Keratinocyte (primary cell): Measurements from ENCODE around the gene SOWAHB. TPM values are rescaled to one million over a fixed set of nuclear protein-coding genes. Genes with fewer than 3 reads are reported as not detected.

Experiments
- DNase-seq: peaks from one replicate; pipeline ENCODE4 v3.0.0-alpha.2; 2011; ENCODE audit warnings: low read depth, missing footprints, low spot score
- FAIRE-seq: peaks from 2 replicates; lab custom pipeline; 2011; peaks lifted over from hg19 to GRCh38; lab: Jason Lieb, UNC
- H2AFZ ChIP-seq: 2 replicates; pipeline ENCODE4 v1.6.0; 2012; ENCODE audit warnings: low read length, control low read depth, inconsistent platforms; ENCODE audit not compliant: control insufficient read depth
- H3K27ac ChIP-seq: 2 replicates; pipeline ENCODE4 v1.5.1; 2011; ENCODE audit warnings: low read length; ENCODE audit not compliant: control insufficient read depth, insufficient read depth
- H3K27me3 ChIP-seq: 3 replicates; pipeline ENCODE4 v1.6.0; 2011; ENCODE audit warnings: low read length; ENCODE audit not compliant: control insufficient read depth, insufficient read depth; ENCODE audit errors: extremely low read depth
- H3K36me3 ChIP-seq, 2 experiments: 2 replicates in 1 of 2; 3 replicates in 1 of 2; pipeline ENCODE4 v1.5.1; 2011; ENCODE audit warnings: low read length in 2 of 2, mild to moderate bottlenecking in 1 of 2; ENCODE audit not compliant: control insufficient read depth in 2 of 2, insufficient read depth in 2 of 2; ENCODE audit errors: extremely low read depth in 1 of 2
- H3K4me1 ChIP-seq: 3 replicates; pipeline ENCODE4 v1.5.1; 2011; ENCODE audit warnings: low read length; ENCODE audit not compliant: control insufficient read depth, insufficient read depth; ENCODE audit errors: extremely low read depth
- H3K4me2 ChIP-seq: 3 replicates; pipeline ENCODE4 v1.6.0; 2011; ENCODE audit warnings: low read depth, low read length; ENCODE audit not compliant: control insufficient read depth, insufficient read depth; ENCODE audit errors: extremely low read depth
- H3K4me3 ChIP-seq, 3 experiments: fragments of 200-600 bp in 1 of 3; sonication (generic) in 1 of 3; 2 replicates in 2 of 3; 3 replicates in 1 of 3; pipeline ENCODE4 v1.5.1; 2011 to 2016; ENCODE audit warnings: low read length in 3 of 3, mild to moderate bottlenecking in 3 of 3, control low read depth in 2 of 3, inconsistent platforms in 1 of 3, low read depth in 1 of 3, mixed read lengths in 1 of 3, mixed run types in 1 of 3, moderate library complexity in 1 of 3; ENCODE audit not compliant: control insufficient read depth in 2 of 3, insufficient read depth in 2 of 3; ENCODE audit errors: extremely low read depth in 1 of 3
- H3K79me2 ChIP-seq: 2 replicates; pipeline ENCODE4 v1.6.0; 2012; ENCODE audit warnings: low read length; ENCODE audit not compliant: control insufficient read depth, insufficient read depth
- H3K9ac ChIP-seq: 3 replicates; pipeline ENCODE4 v1.6.0; 2011; ENCODE audit warnings: low read length; ENCODE audit not compliant: control insufficient read depth, insufficient read depth; ENCODE audit errors: extremely low read depth
- H3K9me1 ChIP-seq: 3 replicates; pipeline ENCODE4 v1.6.0; 2011; ENCODE audit warnings: low read length; ENCODE audit not compliant: control insufficient read depth, insufficient read depth; ENCODE audit errors: extremely low read depth
- H3K9me3 ChIP-seq: 2 replicates; pipeline ENCODE4 v1.5.1; 2012; ENCODE audit warnings: low read depth, low read length; ENCODE audit not compliant: control insufficient read depth
- H4K20me1 ChIP-seq: 3 replicates; pipeline ENCODE4 v1.6.0; 2011; ENCODE audit warnings: low read length; ENCODE audit not compliant: control insufficient read depth, insufficient read depth; ENCODE audit errors: extremely low read depth
- CTCF ChIP-seq, 3 experiments: IDR thresholded peaks in 1 of 3; conservative IDR thresholded peaks in 1 of 3; optimal IDR thresholded peaks in 1 of 3; 2 replicates in 2 of 3; 3 replicates in 1 of 3; pipeline versions ENCODE3 to v1.5.1; 2011; ENCODE audit warnings: low read length in 3 of 3, mild to moderate bottlenecking in 3 of 3, moderate library complexity in 2 of 3, control low read depth in 1 of 3, inconsistent platforms in 1 of 3; ENCODE audit not compliant: insufficient read depth in 2 of 3; ENCODE audit errors: extremely low read depth in 1 of 3
- EZH2 ChIP-seq: IDR thresholded peaks from one replicate; pipeline ENCODE4 v1.6.1; 2012; ENCODE audit warnings: inconsistent platforms, mild to moderate bottlenecking, low read length, moderate library complexity
- dilution Hi-C: fragments of 300-500 bp; cut with MboI; formaldehyde crosslinking; loops from one replicate; pipeline ENCODE4 v1.7.0; 2020; ENCODE audit warnings: low sequenced_read_pairs; ENCODE audit not compliant: extremely low pct_ligation_motif_present
- polyA plus RNA-seq, 5 experiments: library from polyadenylated mRNA; depleted of rRNA in 3 of 5; stranded (reverse) in 3 of 5; stranded (forward) in 1 of 5; unstranded in 1 of 5; fragments of >200 nt; gene quantifications; 1 replicate in 1 of 5; 2 replicates in 3 of 5; 3 replicates in 1 of 5; pipeline versions ENCODE4 v1.2.1 to v1.2.3, GENCODE V29; 2011 to 2012; ENCODE audit warnings: missing spikeins in 2 of 5, low read depth in 1 of 5, low replicate concordance in 1 of 5

The SOWAHB gene
- polyA plus RNA-seq, 1 donor (not counting 4 experiments of a cell fraction or from before 2014, with no cell fraction given): 0.18 TPM

DNA sequence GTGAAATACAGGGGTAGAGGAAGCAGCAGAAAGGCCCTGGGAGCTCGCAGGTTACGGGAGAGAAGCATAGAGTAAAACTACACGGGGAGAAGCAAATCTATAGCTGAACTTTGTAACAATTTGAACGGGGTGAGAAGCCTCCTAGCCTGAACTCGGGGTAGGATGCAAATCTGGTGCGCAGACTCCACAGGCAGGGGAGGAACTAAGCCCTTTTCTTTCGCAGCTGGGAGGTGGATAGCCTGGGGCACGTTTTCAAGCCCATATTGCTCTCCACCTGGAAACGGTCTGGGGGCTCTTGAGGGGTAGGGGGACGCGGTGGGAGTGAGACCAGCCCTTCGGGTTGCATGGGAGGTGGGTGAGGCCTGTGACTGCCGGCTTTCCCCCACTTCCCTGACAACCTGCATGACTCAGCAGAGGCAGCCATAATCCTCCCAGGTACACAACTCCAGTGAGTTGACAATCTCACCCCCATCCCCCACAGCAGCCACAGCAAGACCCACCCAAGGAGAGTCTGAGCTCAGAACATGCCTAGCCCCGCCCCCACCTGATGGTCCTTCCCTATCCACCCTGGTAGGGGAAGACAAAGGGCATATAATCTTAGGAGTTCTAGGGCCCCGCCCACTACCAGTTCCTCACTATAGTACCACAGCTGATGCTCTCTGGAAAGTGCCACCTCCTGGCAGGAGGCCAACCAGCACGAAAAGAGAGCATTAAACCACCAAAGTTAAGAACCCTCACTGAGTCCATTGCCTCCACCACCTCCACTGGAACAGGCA is 29.9 kb downstream of the SOWAHB start:
- dilution Hi-C loops: no loop called here
- no peak overlapping the region for H2AFZ ChIP-seq
- DNase-seq: no peak
- FAIRE-seq: no peak
- H4K20me1 ChIP-seq: no peaks in the 10 kb centered on the region
- no peak overlapping the region for H3K27ac ChIP-seq
- H3K9ac ChIP-seq: no peak overlapping the region
- H3K4me1 ChIP-seq: no peaks in the 10 kb centered on the region
- TF ChIP-seq EZH2 (no peak), CTCF (optimal IDR thresholded peaks at IDR 0.05 in 1 of 3, IDR thresholded peaks at IDR 0.05 in 1 of 3, conservative IDR thresholded peaks at IDR 0.05 in 1 of 3; ENCODE audit: extremely low read depth in 1 of 3, insufficient read depth in 2 of 3, low read length in 3 of 3) (no peak)
- H3K9me1 ChIP-seq: no peaks in the 10 kb centered on the region
- no peaks in the 10 kb centered on the region for H3K79me2 ChIP-seq
- H3K9me3 ChIP-seq: no peaks in the 10 kb centered on the region
- H3K36me3 ChIP-seq: no peaks in the 10 kb centered on the region
- H3K4me2 ChIP-seq: no peak overlapping the region
- no peaks in the 10 kb centered on the region for H3K27me3 ChIP-seq
- H3K4me3 ChIP-seq: no peak overlapping the region

- DNase-seq (no peak), FAIRE-seq (no peak)
- dilution Hi-C loops: no loop called here
- no peaks in the 10 kb centered on the region for H3K79me2 ChIP-seq
- TF ChIP-seq EZH2 (no peak), CTCF (optimal IDR thresholded peaks at IDR 0.05 in 1 of 3, IDR thresholded peaks at IDR 0.05 in 1 of 3, conservative IDR thresholded peaks at IDR 0.05 in 1 of 3; ENCODE audit: extremely low read depth in 1 of 3, insufficient read depth in 2 of 3, low read length in 3 of 3) (no peak)
- no peaks in the 10 kb centered on the region for H3K4me1 ChIP-seq
- no peaks in the 10 kb centered on the region for H3K36me3 ChIP-seq
- H2AFZ ChIP-seq: no peak overlapping the region
- H3K27ac ChIP-seq: no peak overlapping the region
- H3K9me3 ChIP-seq: no peaks in the 10 kb centered on the region
- no peak overlapping the region for H3K9ac ChIP-seq
- no peak overlapping the region for H3K4me2 ChIP-seq
- no peaks in the 10 kb centered on the region for H4K20me1 ChIP-seq
- H3K4me3 ChIP-seq: no peak overlapping the region
- H3K27me3 ChIP-seq: no peaks in the 10 kb centered on the region
- H3K9me1 ChIP-seq: no peaks in the 10 kb centered on the region
Observed at GRCh38 chr4:76867377-76867776, 30.6 kb downstream of the SOWAHB start.
